ENCODE data around the gene TRPV4.
"Not testable (repeated sequence)": the region's sequence is repeated elsewhere in the genome, so short reads cannot be mapped to it uniquely, and the experiment has no call there.

TRPV4 gene

DNA sequence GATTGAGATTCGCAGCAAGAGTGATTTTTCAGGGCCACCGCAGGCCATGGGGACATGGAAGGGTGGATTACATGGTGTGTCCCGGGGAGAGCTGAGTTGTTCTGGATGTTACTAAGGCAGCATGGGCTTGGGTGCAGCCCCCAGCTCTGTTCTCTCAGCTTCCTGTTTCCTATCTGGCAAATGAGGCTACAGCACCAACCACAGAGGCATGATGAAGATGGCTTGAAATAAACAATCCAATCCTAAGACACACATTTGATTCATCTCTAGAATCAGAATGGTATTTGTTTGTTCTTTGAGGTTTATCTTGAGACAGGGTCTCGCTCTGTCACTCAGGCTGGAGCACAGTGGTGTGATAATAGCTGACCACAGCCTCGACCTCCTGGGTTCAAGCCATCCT is 25.6 kb upstream of the TRPV4 start:
- FAIRE-seq, result no peak

- no peak for FAIRE-seq
Measured at GRCh38 chr12:109857715-109858114, 24.5 kb upstream of the TRPV4 start.

GRCh38 chr12:109855377-109855776 is 22.2 kb upstream of the TRPV4 start:
- no peak for FAIRE-seq

- FAIRE-seq, result not testable (repeated sequence)
Measured at GRCh38 chr12:109850518-109850917, 17.3 kb upstream of the TRPV4 start.

DNA sequence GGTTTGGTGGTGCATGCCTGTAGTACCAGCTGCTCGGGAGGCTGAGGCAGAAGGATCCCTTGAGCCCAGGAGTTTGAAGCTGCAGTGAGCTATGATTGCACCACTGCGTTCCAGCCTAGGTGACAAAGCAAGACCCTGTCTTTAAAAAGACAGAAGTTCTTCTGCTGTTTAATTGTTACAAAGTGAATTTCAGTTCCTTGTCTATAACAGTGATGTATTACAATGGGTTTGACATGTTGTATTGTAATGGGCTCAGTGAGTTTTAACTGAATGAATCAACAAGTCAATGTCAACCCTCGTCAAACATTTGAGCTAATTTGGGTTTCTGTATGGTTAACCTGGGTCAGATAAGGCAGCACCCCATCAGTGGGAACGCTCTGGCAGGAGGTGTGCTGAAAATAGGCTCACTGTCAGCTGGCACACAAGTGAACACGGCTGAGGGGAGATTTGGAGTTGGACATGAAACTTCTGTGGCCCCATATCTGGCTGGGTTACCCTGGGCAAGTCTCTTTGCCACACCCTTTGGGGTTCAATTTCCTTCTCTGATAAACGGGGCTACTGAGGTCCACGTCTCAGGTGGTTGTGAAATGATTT is 14.0 kb upstream of the TRPV4 start:
- no peak for FAIRE-seq

- no peak for FAIRE-seq
Measured at GRCh38 chr12:109845824-109846205, 12.6 kb upstream of the TRPV4 start.

DNA sequence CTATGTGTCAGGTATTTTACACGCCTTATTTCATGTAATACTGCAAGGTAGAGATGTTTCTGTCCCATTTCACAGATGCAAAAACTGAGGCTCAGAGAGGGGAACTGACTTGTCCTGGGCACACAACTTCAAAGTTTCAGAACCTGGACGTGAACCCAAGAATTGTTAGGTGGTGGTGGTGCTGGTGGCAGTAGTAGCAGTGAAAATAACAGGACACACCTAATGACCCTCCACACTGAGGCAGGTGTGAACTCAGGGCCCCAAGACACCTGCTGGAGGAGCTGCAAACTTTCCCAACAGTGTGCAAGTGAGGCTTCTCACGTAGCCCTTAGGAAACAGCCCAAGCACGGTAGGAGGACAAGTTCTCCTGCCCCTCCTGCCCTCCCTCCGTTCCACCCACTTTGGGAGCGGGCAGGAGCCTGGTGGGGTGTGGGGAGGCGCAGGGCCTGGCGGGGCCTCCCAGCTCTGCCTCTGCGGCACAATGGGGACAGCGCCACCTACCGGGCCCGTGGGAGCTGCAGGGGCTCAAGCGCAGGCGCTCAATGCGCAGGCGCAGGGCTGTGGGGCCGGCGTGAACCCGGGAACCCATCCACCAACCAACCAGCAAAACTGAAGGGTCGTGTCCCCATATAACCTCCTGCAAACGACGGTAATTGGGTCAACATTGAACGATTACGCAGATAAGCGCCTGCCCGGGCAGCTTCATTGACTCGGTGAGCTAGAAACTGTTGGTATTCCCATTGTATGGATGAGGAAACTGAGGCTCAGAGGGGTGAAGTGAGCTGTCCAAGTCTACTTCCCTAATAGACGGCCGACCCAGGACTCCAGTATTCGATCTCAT is 12.0 kb upstream of the TRPV4 start:
- FAIRE-seq, result no peak

DNA sequence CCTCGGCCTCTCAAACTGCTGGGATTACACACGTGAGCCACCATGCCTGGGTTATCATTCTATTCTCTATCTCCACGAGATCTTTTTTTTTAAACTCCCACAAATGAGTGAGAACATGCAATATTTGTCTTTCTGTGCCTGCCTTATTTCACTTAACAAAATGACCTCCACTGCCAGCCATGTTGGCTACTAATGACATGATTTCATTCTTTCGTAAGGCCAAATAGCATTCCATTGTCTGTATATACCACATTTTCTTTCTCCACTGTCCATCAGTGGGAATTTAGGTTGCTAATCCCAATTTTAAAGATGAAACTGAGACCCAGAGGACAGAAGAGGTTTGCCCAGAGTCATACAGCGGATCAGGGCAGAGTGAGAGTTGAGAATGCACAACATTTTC is 10.9 kb upstream of the TRPV4 start:
- no peak for FAIRE-seq

- FAIRE-seq, result no peak
Measured at GRCh38 chr12:109842021-109842420, 8.8 kb upstream of the TRPV4 start.

DNA sequence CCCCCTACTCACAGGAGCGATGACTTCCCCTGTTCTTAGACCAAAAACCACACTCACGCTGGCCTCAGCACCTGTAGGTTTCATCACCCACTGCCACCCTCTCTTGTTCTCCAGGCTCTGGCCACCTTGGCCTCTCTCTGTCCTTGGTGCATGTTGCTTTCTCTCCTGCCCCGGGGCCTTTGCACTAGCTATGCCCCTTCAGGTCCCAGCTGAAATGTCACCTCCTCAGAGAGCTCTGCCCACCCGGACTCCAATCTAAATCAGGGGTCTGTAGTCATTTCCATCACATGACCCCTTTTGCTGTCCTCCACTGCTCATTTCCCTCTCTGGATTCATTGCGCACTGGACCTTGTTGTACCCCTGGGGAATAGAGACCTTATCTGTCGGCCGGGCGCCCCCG is 8.2 kb upstream of the TRPV4 start:
- no peak for FAIRE-seq

DNA sequence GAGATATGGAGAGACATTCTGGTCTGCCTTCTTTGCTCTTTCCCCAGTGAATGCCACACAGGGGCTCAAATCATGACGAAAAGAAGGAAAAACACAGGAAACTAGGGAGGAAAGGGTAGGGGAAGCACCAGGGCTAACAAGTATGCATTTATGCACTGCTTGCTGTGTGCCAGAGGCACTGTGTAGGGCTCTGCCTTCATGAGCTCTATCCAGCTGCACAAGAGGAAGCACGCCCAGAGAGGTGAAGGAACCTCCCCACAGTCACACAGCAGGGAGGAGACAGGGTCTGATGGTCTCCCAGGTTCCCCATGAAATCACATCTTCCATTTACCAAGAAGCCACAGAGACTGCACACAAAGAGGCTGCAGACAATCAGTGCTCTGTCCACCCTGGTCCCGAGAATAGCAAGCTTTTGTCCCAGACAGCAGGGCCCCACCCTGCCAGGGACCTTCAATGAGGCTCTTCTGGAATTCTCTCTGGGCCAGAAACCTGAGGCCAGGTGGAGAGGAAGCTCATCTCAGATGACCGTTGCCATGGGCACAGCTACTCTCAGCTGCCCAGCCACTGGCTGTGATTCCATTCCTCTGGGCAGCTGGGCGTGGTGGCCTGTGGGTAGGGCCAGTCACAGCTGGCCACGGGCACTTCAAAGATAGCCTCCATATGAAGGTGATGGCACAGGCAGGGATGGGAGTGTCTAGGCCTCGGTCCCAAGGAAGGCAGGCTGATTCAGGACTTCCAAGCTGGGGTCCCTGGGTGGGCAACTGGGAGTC is 7.3 kb upstream of the TRPV4 start:
- FAIRE-seq, result no peak

DNA sequence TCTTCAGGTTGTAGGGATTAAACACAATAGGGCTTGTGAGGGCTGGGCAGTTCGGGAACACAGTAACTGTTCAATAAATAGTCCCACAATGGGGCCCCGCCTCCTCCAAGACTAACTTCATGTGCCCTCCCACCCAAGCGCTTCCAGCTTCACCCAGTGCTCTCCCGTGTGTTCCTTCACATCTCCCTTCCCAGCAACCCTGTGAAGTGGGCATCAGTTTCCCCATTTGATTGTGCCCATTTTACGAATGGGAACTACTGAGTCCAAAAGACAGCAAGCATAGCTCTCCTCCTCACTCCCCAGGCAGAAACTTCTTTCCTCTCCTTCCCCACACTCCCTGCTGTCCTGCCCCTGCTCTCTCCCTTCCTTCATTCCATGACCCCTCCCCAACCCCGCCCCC is 6.2 kb upstream of the TRPV4 start:
- FAIRE-seq, result no peak

GRCh38 chr12:109836916-109837315 is 3.7 kb upstream of the TRPV4 start:
- FAIRE-seq, result no peak

GRCh38 chr12:109835827-109836226 is 2.6 kb upstream of the TRPV4 start:
- FAIRE-seq, result no peak

DNA sequence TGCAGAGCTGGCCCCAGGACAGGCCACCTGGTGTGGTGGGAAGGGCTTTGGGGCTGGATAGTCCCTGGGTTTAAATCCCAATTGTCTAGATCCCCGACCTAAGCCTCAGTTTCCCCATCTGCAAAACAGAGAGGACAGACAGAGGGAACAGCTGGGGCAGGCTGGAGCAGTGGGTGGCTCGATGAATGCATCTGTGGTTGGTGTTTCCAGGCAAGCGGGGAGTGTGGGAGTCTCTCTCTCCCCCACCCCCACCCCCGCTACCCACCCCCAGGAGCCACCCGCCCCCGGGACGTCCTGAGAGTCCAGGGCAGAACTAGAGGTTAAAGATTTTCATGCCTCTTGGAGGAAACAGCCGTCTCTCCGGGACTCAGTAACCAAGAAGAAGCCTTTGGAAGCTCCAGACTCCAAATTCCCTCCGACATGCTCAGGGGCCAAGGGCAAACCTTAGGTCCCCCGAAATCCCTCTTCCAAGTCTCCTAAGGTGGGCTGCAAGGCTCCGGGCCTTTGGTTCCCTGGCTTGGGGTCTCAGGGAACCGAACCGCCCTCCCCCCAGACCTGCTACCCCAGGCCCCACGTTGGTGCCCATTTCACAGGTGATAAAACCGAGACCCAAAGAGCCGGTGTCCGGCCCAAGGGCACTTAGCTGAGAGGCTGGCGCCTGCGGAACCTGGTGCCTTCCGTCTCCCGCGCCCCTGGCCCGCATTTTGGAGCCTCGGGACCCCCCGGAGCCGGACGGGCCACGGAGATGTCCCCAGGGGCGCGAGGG is 474 bp downstream of the TRPV4 start:
- no peak for FAIRE-seq

DNA sequence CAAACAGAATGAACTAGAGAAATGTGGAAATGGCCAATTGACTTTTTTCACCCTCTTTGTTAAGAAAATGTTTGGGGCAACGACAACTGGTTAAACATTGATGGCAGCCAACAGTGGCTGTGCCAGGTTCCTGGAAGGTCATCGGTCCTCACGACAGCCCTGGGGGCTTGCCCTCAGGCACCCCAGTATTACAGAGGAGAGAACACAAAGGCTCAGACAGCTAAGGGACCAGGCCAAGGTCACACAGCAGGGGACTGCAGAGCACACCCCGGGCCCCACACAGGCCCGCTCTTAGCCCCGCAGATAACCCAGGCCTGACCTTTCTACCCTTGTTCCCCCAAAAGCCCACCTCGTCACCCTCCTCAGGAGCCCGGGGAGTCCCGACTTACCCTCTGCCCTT is 1.3 kb downstream of the TRPV4 start:
- no peak for FAIRE-seq

GRCh38 chr12:109831365-109831764 is 1.8 kb downstream of the TRPV4 start:
- no peak for FAIRE-seq

DNA sequence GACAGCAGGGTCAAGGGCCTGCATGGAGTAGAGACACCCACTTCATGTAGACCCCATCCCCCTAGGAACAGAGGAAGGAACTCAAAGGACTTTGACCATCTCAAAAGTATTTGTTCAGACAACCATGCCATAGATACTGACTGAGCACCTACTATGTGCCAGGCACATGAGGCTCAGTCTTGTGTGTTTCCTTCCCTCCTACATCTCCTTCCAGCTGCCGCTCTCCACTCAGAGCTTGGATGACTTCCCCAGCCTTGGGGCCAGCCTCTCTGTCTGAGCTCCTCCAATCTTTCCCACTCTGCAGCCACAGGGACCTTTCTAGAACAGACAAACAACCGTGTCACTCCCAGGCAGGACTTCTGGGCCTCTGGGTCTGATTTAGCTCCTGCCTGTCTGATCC is 2.5 kb downstream of the TRPV4 start:
- no peak for FAIRE-seq

DNA sequence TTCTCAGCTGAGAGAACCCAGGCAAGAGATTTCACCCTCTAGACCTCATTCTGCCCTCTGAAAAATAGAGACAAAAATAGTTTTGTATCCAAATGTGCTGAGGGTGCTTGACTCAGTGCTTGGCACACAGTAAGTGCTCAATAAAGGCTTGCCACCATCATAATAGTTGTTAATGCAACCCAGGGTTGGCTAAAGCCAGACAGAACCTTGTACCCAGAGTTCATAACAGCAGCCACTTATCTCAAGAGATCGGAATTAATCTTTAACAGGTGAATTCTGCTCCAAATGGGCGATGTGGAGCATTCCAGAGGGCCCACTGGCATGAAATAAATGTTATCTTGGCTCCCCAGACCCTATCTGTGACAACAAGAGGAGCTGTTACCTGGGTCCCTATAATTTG is 2.9 kb downstream of the TRPV4 start:
- no peak for FAIRE-seq

DNA sequence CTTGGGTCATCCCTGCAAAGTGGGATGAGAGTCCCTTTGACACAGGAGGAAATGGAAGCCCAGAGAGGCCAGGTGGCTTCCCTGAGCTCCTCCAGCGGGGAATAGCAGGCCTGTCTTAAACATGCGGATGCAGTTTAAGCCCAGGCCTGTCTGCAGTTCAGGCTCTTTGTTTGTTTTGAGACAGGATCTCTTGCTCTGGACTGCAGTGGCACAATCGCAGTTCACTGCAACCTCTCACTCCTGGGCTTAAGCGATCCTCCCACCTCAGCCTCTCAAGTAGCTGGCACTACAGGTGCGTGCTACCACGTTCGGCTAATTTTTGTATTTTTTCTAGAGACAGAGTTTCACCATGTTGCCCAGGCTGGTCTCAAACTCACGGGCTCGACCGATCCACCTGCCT is 3.5 kb downstream of the TRPV4 start:
- no peak for FAIRE-seq

DNA sequence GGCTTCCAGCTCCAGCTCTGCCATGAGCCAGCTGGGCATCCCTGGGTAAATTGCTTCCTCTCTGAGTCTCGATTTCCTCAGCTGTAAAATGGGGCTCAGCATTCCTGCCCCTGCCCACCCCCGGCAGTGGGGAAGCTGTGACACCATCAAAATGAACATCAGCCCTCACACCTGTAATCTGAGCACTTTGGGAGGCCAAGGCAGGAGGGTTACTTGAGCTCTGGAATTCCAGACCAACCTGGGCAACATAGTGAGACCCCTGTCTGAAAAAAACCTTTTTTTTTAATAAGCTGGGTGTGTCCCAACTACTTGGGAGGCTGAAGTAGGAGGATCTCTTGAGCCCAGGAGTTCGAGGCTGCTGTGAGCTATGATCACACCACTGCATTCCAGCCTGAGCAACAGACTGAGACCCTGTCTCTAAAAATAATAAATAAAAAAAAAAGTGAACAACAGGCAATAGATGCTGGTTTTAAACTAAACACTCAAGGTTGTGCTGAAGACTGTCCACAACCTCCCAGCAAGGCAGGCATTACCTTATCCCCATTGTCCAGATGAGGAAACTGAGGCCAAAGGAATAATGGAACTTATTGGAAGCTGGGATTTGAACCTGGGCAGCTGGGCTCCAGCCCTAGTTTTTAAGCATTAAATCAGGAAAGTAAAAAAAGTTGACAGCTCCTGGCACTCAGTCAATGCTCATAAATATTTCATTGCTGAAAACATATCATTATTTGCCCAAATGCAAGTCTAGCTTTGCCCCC is 4.3 kb downstream of the TRPV4 start:
- FAIRE-seq, result no peak

All from colon (tissue), 2 donors.